GM19043 (cell line): Measurements from ENCODE around the gene MYO1E.
A peak's percentile ranks its signal among the peaks of the same experiment; 100 is the strongest.

Experiments
- ATAC-seq: cut with Tn5 transposase; IDR thresholded peaks from one replicate; pipeline ENCODE4 v1.9.1; 2021; ENCODE audit warnings: low read depth; ENCODE audit not compliant: unreplicated experiment

Gene MYO1E

GRCh38 chr15:59326856-59327255, 45.8 kb downstream of the MYO1E start:
- no peak for ATAC-seq

- ATAC-seq: no peak
Measured at GRCh38 chr15:59322056-59322759, 50.5 kb downstream of the MYO1E start.

- ATAC-seq: no peak
Measured at GRCh38 chr15:59321000-59321689, 51.5 kb downstream of the MYO1E start.

GRCh38 chr15:59317211-59317610, 55.5 kb downstream of the MYO1E start:
- ATAC-seq: no peak

GRCh38 chr15:59315914-59316451, 56.7 kb downstream of the MYO1E start:
- ATAC-seq: no peak

- ATAC-seq: peak; percentile 83
Measured at GRCh38 chr15:59313641-59314332, 58.9 kb downstream of the MYO1E start.

- ATAC-seq: no peak
Measured at GRCh38 chr15:59312205-59312604, 60.5 kb downstream of the MYO1E start.

GRCh38 chr15:59311195-59311594, 61.5 kb downstream of the MYO1E start:
- ATAC-seq: no peak

- no peak for ATAC-seq
Measured at GRCh38 chr15:59309405-59309804, 63.3 kb downstream of the MYO1E start.

GRCh38 chr15:59307165-59307537, 65.5 kb downstream of the MYO1E start:
- ATAC-seq: no peak

GRCh38 chr15:59306520-59307164, 66.0 kb downstream of the MYO1E start:
- no peak for ATAC-seq

- no peak for ATAC-seq
Measured at GRCh38 chr15:59304807-59305206, 67.9 kb downstream of the MYO1E start.

- ATAC-seq: no peak
Measured at GRCh38 chr15:59304034-59304795, 68.5 kb downstream of the MYO1E start.

- no peak for ATAC-seq
Measured at GRCh38 chr15:59303633-59304032, 69.0 kb downstream of the MYO1E start.

- no peak for ATAC-seq
Measured at GRCh38 chr15:59303136-59303535, 69.5 kb downstream of the MYO1E start.

- no peak for ATAC-seq
Measured at GRCh38 chr15:59301527-59301926, 71.1 kb downstream of the MYO1E start.

GRCh38 chr15:59300618-59301139, 72.0 kb downstream of the MYO1E start:
- ATAC-seq: no peak

- ATAC-seq: peak; percentile 64
Measured at GRCh38 chr15:59299929-59300617, 72.6 kb downstream of the MYO1E start.

GRCh38 chr15:59298854-59299250, 73.8 kb downstream of the MYO1E start:
- ATAC-seq: no peak
